NCI-H82 (cell line): ENCODE results near the gene TLCD3A.
A peak's percentile ranks its signal among the peaks of the same experiment; 100 is the strongest.
"Not testable (repeated sequence)": the region's sequence is repeated elsewhere in the genome, so short reads cannot be mapped to it uniquely, and the experiment has no call there.

Source experiments
- DNase-seq: peaks from one replicate; lab custom pipeline; 2025; lab: John Stamatoyannopoulos, UW

TLCD3A gene

GRCh38 chr17:749359-749758 is 17.0 kb downstream of the TLCD3A start:
- DNase-seq = not testable (repeated sequence)

GRCh38 chr17:750431-751037 is 18.1 kb downstream of the TLCD3A start:
- DNase-seq = peak; percentile 82

GRCh38 chr17:751269-752001 is 19.0 kb downstream of the TLCD3A start:
- DNase-seq = peak; percentile 73

GRCh38 chr17:752002-752619 is 19.7 kb downstream of the TLCD3A start, which contains the start of gene GEMIN4:
TSS of gene GEMIN4 (minus strand) at chr17:752264. CDS start at chr17:752142, 122 bp downstream.
- DNase-seq = peak; percentile 98

- DNase-seq = peak; percentile 66
Observed at GRCh38 chr17:752620-753219, 20.3 kb downstream of the TLCD3A start.

GRCh38 chr17:753418-753817 is 21.0 kb downstream of the TLCD3A start:
- no peak for DNase-seq

- not testable (repeated sequence) for DNase-seq
Observed at GRCh38 chr17:755319-755961, 23.0 kb downstream of the TLCD3A start.

GRCh38 chr17:756010-756567 is 23.7 kb downstream of the TLCD3A start:
- DNase-seq = not testable (repeated sequence)

- DNase-seq = no peak
Observed at GRCh38 chr17:759964-760363, 27.6 kb downstream of the TLCD3A start.

- no peak for DNase-seq
Observed at GRCh38 chr17:760371-760770, 28.0 kb downstream of the TLCD3A start.

GRCh38 chr17:767076-767475 is 34.7 kb downstream of the TLCD3A start:
- DNase-seq = no peak

GRCh38 chr17:773016-773415 is 40.6 kb downstream of the TLCD3A start:
- DNase-seq = no peak

- DNase-seq = no peak
Observed at GRCh38 chr17:773467-774312, 41.3 kb downstream of the TLCD3A start.

GRCh38 chr17:774313-774584 is 41.9 kb downstream of the TLCD3A start:
- no peak for DNase-seq

GRCh38 chr17:778096-778495 is 45.7 kb downstream of the TLCD3A start:
- DNase-seq = no peak

GRCh38 chr17:781805-782731 is 49.7 kb downstream of the TLCD3A start, which contains the start of the genes GLOD4 and MRM3:
TSS of gene GLOD4 (minus strand) at chr17:782280. CDS start at chr17:782255, 25 bp downstream.
TSS of gene MRM3 (plus strand) at chr17:782353. CDS start at chr17:782379, 26 bp downstream.
- DNase-seq = peak; percentile 93

- no peak for DNase-seq
Observed at GRCh38 chr17:784143-784542, 51.7 kb downstream of the TLCD3A start.

GRCh38 chr17:785901-786300 is 53.5 kb downstream of the TLCD3A start:
- DNase-seq = not testable (repeated sequence)

- no peak for DNase-seq
Observed at GRCh38 chr17:787641-788221, 55.3 kb downstream of the TLCD3A start.
